SKM-1 treated with dmso at 0.1 percent for 144 hours (cell line): ENCODE results near the gene MPND.
"Not testable (repeated sequence)": the region's sequence is repeated elsewhere in the genome, so short reads cannot be mapped to it uniquely, and the experiment has no call there.

Experiments
- DNase-seq: peaks from one replicate; lab custom pipeline; 2025; ENCODE audit not compliant: unreplicated experiment; lab: John Stamatoyannopoulos, UW

Gene MPND

DNA sequence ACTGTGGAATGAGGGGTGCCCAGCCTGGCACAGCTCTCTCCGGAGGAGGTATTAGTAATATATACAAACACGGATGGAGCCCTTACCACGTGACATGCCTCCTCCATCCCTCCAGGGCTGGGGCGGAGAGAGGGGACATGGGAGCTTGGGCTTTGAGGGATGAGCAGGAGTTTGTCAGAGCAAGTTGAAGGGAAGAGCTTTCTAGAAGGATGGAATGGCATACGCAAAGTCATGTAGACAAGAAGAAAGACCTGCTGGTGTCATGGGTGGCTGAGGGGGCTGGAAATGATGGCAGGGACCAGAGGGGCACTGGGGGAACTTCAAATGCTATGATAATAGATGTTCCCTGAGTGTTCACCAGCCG is 2.6 kb downstream of the MPND start:
- DNase-seq, result no peak

DNA sequence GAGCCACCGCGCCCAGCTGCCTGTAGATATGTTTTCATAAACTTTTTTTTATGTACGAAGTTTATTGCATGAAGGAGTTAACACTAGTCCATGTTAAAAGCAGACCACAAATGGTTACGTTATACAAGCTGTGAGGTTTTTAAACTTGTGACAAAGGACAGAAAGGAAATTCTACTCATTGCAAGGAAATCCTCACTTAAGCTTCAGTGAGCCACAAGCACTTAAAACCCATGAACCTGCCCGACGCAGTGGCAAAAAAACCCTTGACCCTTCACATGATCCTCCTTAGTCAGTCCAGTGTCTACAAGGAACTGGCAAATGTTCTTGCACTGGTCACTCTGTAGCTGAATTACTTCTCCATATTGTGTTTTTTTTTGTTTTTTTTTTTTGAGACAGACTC is 4.2 kb downstream of the MPND start:
- no peak for DNase-seq

DNA sequence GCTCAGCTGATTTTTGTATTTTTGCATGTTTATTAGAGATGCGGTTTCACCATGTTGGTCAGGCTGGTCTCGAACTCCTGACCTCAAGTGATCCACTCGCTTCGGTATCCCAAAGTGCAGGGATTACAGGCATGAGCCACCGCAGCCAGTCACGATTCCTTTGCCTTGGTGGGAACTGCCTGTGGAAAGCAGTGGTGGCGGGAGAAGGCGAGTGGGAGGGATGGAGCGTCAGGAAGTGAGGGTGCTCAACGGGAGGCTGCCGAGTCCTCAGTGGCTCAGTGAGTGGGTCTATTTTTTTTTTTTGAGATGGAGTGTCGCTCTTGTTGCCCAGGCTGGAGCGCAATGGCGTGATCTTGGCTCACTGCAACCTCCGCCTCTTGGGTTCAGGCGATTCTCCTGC is 5.9 kb downstream of the MPND start:
- DNase-seq, result not testable (repeated sequence)

DNA sequence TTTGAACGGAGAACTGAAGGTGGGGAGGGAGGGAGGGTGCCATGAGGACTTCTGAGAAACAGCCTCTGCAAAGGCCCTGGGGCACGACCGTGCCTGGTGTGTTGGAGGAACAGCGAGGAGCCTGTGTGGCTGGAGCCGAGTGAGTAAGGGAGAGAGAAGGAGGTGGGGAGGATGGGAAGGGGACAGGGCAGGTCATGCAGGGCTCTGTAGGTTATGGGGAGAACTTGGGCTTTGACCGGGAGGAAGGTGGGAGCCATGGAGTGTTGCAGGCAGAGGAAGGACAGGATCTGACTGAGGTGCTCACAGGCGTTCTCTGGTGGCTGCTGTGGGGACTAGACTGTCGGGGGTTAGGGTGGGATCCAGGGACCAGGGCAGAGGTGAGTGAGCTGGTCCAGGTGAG is 6.7 kb downstream of the MPND start:
- DNase-seq, result no peak

DNA sequence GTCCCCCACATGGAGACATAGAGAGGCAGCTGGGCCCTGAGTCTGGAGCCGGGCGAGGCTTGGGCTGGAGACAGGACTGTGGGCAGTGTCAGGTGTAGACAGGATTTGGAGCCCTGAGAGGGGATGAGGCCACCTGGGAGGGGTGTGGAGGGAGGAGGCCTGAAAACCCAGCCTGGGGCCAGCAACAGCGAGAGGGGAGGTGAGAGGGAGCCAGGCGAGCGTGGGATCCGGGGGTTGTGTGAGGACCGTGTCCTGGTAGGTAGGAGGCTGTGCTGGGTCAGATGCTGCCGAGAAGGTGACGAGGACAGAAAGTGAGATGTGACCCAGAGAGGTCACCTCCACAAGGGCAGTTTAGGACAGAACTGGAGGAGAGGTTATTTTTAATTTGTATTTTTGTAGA is 7.4 kb downstream of the MPND start:
- DNase-seq, result no peak

DNA sequence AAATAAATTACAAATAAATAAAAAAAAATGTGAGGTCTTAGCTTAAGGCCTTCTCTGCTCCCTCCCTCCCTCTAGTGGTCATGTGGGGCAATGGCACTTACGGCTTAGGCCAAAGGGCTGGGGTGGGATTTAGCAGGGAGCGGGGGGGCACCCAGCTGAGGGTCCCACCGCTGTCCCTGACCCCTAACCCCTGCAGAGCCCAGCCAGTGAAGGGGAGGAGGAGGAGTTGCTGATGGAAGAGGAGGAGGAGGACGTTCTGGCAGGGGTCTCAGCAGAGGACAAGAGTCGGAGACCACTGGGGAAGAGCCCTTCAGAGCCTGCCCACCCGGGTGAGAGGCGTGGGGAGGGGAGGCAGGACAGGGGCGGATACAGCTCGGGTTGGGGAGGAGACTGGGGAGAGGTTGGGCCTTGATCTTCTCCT is 9.3 kb downstream of the MPND start:
- no peak for DNase-seq

DNA sequence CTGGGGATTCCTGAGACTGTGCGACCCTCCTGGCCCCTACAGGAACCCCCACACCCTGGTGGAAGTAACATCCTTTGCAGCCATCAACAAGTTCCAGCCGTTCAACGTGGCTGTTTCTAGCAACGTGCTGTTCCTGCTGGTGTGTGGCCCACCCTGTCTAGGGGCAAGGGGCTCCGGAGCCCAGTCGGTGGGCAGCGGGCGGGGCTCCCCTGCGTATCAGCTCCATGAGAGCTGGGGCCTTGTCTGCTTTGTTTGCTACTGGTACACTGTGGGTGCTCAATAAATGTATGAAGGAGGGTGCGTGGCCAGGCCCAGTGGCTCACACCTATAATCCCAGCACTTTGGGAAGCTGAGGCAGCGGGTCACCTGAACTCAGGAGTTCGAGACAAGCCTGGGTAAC is 10.9 kb downstream of the MPND start:
- no peak for DNase-seq

DNA sequence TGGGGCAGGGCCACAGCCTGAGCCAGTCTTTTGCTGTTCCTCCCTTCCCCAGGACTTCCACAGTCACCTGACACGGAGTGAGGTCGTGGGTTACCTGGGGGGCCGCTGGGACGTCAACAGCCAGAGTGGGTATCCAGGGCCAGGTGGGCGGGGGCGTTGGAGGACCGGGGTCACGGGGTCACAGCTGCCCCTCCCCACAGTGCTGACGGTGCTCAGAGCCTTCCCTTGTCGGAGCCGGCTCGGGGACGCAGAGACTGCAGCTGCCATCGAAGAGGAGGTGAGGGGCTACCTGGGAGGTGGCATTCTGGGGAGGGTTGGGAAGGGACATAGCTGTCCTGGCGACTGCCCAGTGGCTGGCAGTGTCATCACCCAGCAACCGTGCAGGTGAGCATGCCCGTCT is 11.5 kb downstream of the MPND start:
- no peak for DNase-seq

DNA sequence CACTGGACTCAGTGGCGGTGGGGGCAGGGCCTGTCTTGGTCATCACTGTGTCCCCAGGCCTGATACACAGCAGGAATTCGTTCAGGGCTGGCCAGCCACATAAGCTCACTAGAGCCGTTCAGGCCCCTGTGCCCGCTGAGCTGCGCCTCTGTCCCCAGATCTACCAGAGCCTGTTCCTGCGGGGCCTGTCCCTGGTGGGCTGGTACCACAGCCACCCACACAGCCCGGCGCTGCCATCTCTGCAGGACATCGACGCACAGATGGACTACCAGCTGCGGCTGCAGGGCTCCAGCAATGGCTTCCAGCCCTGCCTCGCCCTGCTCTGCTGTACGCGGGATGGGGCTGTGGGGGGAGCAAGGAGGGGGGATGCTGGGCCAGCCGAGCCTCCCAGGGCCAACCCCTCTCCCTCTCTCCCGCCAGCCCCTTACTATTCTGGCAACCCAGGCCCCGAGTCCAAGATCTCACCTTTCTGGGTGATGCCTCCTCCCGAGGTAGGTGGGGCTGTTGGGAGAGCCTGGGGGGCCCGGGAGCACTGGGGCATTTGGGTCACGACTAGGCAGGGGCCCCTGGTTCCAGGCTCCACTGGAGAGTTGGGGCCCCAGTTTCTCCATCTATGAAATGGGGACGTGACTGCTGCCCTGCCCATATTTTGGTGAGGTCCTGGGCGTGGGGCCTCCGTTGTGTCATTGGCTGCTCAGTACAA is 13.9 kb downstream of the MPND start:
- no peak for DNase-seq

DNA sequence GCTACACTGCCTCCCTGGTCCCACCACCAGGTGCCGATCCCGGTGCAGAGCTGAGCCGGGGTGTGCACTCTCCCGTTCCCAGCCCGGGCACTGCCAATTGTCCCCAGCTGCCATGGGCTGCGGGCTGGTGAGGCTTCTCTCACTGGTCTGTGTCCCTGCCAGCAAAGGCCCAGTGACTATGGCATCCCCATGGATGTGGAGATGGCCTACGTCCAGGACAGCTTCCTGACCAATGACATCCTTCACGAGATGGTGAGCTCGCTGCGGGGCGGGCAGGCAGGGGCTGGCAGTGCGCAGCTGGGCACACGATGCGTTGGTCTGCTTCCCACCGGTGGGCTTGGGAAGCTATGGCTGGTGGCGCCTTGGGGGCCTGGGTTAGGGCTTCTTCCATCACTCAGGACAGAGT is 14.6 kb downstream of the MPND start:
- DNase-seq, result no peak

DNA sequence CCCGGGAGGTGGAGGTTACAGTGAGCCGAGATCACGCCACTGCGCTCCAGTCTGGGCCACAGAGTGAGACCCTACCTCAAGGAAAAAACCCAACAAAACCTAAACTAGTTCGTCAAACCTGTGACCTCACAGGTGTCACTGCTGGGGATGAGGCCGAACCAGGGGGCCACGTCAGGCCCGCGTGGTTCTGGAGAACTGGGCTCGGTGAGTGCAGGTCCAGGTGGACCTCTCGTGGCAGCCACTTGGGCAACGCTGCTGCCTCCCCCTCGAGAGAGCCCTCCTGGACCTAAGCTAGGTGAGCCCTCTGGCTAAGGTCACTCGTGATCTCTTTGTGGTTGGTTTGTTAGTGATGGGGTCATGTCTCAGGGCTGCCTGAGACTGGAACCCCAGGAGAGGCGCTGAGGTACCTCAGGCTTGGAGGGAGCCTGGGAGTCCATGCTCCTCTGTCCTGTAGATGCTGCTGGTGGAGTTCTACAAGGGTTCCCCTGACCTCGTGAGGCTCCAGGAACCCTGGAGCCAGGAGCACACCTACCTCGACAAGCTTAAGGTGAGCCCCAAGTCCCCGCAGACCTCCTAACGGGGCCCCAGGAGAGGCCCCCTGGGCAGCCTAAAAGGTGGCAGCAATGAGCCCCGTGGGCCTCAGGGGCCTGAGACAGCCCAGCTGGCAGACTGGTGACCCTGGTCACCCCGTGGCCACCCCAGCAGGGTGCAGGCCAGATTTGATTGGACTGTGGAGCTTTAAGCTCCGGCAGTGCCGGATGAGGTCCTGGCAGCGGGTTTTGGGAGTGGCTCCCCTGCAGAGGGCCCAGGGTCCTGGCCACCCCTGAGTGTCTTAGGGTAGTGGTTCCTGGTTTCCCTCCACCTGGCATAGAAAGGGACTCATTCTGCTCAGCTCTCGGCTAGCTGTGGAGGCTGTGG is 15.6 kb downstream of the MPND start:
- no peak for DNase-seq

DNA sequence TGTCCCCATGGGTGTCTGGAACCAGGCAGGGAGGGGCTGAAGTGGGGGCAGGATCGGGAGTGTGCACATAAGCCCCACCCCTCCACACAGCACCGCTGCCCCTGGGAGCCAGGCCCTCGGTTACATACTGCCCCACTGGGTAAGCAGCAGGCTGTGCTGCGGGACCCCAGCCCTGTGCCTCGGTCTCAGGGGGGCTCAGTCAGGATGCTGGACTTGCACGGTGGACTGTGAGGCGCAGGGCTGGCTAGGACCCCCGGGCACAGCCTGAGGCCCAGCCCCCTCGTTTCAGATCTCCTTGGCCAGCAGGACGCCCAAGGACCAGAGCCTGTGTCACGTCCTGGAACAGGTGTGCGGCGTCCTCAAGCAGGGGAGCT is 16.3 kb downstream of the MPND start:
- no peak for DNase-seq

DNA sequence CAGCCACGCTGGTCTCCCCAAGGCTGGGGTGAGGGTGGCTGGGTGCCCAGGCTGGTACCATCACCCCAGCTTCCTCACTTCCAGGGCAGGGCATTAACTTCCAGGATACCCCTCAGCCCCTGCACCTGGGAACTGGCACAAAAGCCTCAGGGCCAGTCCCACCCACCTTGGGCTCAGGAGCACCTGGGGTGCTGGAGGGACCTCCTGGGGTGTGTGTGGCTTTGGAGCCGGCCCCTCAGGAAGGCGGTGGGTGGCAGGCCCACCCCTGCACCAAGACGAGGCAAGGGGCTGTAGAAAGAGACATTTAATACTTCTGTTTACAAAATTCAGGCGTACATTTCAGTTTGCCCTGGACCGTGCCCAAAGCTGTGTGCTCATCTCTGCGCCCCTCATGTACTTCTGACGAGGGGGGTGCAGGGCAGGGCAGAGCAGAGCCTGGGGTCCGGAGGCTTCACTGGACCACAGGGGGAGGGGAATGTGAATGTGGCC is 16.8 kb downstream of the MPND start:
- DNase-seq, result no peak

DNA sequence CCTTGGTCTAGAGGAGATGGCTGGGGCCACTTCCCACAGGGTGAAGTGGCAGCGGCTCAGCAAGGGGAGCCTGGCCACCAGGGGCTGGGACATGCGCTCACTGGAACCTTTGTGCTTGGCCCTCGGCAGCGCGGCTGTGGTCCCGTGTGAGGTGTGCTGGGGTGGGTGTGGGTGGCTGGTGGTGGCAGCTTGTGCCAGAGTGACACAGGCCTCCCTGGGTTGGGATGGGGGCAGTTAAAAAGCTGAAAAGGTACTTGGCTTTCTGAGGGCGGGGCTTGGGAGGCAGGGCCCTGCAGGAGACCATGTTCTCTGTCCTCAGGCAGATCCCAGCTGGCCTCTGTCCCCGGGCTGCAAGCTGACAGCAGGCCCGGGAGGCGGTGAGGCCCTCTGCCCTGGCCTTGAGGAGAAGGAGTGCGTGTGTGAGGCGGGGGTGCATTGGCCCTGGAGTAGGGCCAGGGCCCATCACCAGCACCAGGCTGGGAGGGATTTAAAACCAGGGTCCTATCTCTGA is 17.3 kb downstream of the MPND start:
- DNase-seq, result no peak

DNA sequence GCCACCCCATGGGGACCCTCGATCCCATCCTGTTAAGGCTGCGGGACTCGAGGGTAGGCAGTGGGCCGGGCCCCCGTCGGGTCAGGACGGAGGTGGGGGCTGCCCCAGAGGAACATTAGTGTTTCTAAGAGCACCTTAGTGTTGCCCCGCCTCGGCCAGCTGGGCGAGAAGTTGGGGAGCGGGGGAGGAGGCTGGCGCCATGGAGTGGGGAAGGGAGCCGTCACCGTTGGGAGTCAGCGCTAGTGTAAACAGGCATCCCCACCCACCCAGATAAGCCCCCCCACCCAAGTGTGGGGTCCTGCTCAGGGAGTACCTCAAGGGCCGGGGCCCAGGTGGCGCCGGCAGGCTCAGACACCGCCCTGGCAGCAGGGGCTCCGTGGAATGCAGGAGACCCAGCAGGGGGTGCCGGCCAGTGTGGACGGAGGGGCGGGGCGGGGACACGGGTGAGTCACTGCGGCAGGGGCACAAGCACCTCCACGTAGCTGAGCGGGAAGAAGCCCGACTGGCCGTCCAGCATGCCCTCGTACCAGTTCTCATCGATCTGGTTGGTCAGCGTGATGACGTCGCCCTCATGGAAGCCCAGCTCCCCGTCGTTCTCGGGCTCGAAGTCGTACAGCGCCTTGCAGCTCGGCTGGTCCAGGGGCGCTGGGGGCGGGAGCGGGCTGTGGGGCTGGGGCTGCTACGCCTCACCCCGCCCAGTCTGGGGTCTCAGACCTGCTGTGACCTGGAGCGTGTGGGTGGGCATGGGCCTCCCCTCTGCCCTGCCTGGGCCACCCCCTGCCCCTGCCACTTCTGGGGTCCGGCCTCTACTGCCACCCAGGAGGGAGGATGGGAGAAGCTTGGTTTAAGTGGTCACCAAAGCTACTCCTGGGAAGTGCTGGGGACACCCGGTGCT is 18.0 kb downstream of the MPND start:
- DNase-seq, result no peak

DNA sequence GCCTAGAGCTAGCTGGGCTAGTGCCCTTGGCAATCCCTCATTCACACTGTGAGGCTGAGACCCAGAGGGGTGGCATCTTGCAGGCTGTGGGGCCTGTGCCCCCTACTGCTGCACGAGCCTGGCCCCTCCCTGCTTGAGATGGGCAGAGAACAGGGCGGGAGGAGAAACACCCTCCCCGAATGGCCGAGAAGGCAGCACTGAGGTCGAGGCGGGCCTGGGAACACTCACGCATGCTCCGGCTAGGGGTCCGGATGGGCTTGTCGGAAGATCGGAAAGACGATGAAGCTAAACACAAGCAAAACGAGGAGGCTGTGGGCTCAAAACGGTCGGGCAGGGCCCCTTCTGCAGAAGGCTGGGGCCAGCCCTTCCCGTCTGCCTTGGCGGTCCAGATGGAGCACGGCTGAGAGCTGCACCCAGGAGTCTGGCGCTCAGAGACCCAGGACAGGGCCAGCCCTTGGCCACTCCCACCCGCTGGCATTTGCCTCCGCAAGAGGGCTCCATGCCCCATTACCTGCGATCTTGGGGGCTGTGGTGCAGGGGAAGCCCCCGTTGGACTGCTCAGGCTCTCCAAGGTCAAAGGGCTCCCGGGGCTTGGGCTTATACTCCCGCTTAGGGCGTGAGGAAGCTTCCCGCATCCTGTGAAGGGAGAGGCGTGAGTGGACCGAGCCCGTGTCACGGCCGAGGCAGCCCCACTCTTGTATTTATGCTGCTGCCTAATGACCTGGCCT is 18.9 kb downstream of the MPND start:
- no peak for DNase-seq

DNA sequence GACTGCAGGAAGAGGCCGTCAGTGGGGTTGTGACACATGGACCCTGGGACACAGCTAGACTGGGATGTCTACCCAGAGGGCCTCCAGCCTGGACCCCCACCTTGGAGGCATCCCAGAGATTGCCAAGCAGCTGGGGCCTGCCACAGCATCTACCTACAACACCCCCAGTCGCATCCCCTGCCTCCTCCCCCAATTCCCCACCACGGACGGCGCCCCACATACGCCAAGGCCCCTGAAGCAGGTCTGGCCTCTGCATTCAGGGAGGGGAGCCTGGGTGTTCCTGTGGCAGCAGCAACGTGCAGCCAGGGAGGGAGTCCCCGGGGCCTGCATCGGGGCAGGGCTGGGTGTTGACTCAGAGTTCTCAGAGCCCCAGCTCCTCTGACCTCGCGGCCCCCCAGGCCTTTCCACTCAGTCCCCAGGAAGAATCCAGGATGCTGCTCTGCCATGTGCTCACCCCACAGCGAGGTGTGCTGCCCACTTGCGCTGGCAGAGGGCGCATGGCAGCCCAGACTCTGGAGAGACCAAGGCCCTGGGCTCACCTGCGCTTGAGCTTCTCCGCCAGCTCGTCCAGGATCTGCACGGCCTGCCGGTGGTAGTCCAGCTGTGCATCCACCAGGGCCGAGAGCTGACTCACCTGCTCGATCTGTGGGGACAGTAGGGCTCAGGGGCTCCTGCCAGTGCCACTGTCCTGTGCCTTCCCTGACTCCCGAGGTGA is 19.6 kb downstream of the MPND start:
- DNase-seq, result no peak

DNA sequence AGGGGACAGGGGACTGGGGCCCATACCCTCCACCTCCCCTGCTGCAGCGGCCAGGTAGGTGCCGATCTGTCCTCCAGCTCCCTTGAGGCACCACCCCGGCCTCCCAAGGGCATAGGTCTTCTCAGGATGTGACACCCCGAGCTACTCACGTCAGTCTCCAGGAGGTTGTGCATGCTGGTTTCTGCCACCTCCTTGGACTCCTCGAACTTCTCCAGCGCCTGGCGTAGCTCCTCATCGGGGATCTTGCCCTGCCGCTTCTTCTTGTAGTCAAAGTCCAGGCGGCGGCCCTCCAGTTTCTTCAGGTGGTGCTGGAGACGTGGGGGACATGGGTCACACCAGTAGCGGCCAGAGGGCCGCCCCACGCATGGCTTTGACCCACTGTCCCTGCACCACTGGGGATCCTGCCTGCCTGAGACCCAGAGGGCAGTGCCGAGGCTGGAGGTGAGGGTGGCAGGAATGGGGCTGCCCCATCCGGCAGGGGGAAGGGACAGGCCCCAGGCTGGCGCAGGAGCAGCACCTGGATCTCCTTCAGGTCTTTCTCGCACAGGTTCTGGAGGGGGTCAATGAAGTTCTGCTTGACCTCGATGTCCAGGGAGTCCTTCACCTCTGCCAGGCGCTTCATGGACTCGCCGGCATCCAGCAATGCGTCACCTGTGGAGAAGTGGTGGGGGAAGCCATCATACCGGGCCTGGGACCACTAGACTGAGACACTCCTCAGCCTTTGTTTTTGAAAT is 20.4 kb downstream of the MPND start:
- no peak for DNase-seq

DNA sequence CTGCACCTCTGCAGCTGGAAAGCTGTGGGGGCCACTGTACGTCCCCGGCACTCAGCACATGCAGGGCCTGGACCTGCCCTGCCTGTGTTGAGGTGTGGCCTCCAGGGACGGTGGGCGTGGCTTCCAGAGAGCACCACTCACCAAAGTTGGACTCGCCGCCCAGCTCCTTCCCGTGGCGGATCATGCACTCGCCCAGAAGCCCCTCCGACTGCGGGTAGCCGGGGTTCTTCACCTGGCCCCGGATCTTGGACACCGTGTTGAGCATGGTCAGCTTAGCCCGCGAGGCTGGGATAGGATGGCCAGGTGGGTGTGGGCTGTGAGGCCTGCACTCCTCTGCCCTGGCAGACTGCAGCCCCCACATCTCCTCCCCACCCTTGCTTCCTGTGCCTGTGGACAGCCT is 22.0 kb downstream of the MPND start:
- DNase-seq, result no peak
